Dendritic cell treated with granulocyte-macrophage colony-stimulating factor and Interleukin-4, amounts not matched to agents 40 ng/mL and 50 ng/mL, for 4 days (primary cell): ENCODE measurements around the gene SPEM1.
A peak's percentile ranks its signal among the peaks of the same experiment; 100 is the strongest.

Source experiments
- H3K27ac Mint-ChIP-seq: one replicate; pipeline ENCODE4 v1.8.0; 2022; ENCODE audit warnings: mild to moderate bottlenecking, mixed read lengths
- H3K27me3 Mint-ChIP-seq: one replicate; pipeline ENCODE4 v1.8.0; 2022; ENCODE audit warnings: mild to moderate bottlenecking, mixed read lengths
- H3K36me3 Mint-ChIP-seq: one replicate; pipeline ENCODE4 v1.8.0; 2022; ENCODE audit warnings: low read depth, mixed read lengths
- H3K4me1 Mint-ChIP-seq: one replicate; pipeline ENCODE4 v1.8.0; 2022; ENCODE audit warnings: low read depth, mixed read lengths
- H3K4me3 Mint-ChIP-seq: one replicate; pipeline ENCODE4 v1.8.0; 2022; ENCODE audit warnings: mild to moderate bottlenecking, moderate library complexity, mixed read lengths
- H3K9me3 Mint-ChIP-seq: one replicate; pipeline ENCODE4 v1.8.0; 2022; ENCODE audit warnings: mixed read lengths
- intact Hi-C: fragments of 100-400 bp; cut with micrococcal nuclease; formaldehyde crosslinking; loops from one replicate; pipeline ENCODE4 v1.15.0; 2022

Gene SPEM1

DNA sequence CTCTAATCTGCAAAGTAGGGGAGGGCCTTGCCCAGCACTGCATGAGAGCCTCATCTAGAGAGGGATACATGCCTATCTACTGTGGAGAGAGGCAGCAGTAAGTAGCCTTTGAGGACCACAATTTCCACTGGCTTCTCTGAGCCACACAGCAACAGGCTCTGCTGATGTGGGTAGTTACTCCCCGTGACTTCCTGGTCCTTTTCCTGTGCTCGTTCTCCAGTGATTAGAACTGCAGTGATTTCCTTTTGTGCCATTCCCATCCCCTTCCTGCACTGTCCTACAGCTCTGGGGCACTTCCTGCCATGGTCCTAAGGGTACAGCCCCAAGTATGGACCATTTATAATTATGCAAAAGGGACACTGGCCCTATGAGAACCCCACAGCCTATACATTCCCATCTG, 28.8 kb upstream of the SPEM1 start:
- Mint-ChIP-seq H3K36me3 (peaks cover 74% of the 10 kb centered on the region), H3K4me3 (no peak overlapping the region), H3K9me3 (no peaks in the 10 kb centered on the region), H3K4me1 (peaks cover 38% of the 10 kb centered on the region), H3K27ac (no peak overlapping the region), H3K27me3 (no peaks in the 10 kb centered on the region)
- intact Hi-C loops, result no loop called here

DNA sequence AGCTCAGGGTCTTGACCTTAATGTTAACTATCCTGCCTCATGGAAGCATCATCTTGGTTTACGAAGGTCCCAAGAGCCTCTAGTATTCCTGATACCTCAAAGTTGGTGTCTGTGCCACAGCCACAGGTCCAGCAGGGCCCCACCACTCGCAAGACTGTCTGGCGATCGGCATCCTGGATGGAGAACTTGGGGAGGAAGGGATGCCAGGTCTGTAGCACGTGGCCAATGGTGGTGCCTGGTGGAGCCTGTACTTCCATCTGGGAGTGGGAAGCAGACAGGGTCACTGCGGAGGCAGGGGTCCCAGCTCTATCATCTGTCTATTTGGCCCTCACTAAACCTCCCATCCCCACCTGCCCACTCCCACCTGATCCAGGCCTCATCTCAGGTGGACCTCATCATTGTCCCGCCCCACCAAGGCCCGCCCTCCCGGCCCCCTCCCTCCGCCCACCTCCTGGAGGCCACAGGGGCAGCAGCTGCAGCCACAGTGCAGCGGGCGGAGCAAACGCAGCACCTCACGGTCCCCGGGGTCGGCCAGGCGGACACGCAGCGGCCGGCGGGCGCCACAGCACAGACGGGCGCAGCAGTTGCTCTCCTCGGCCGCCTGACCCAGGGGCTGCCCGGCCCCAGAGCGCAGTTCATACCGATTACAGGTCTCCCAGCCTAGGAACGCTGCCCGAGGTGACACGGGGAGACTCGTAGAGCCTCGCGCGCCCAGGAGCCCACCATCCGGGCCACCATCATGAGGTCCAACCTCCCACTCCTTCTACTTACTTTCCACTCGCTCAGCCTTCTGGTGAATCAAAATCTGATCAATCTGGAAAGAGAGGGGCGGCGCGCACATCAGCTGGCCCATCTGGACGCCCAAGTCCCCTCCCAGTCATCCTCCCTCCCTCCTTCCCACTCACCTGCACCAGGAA, 27.2 kb upstream of the SPEM1 start:
- peak overlapping the region; percentile 95 for H3K4me3 Mint-ChIP-seq
- intact Hi-C loops, result no loop called here
- no peaks in the 10 kb centered on the region for H3K9me3 Mint-ChIP-seq
- no peaks in the 10 kb centered on the region for H3K27me3 Mint-ChIP-seq
- H3K4me1 Mint-ChIP-seq, result peaks cover 38% of the 10 kb centered on the region
- H3K27ac Mint-ChIP-seq, result no peak overlapping the region
- peaks cover 63% of the 10 kb centered on the region for H3K36me3 Mint-ChIP-seq

GRCh38 chr17:7393613-7394451, 26.3 kb upstream of the SPEM1 start:
- H3K27ac Mint-ChIP-seq, result peak overlapping the region; percentile 89
- H3K36me3 Mint-ChIP-seq, result peaks cover 55% of the 10 kb centered on the region
- no peaks in the 10 kb centered on the region for H3K27me3 Mint-ChIP-seq
- peaks cover 38% of the 10 kb centered on the region for H3K4me1 Mint-ChIP-seq
- H3K9me3 Mint-ChIP-seq, result no peaks in the 10 kb centered on the region
- intact Hi-C loops, result loop anchor here (1.0 kb wide), 1 partner anchor 10 kb away; the partner anchor contains the start of gene TMEM256
- H3K4me3 Mint-ChIP-seq, result peak overlapping the region; percentile 95

- Mint-ChIP-seq H3K4me1 (peaks cover 38% of the 10 kb centered on the region), H3K27me3 (no peaks in the 10 kb centered on the region), H3K36me3 (peaks cover 47% of the 10 kb centered on the region), H3K9me3 (no peaks in the 10 kb centered on the region), H3K4me3 (peak within 1 kb of the TSS; percentile 95), H3K27ac (peak within 1 kb of the TSS; percentile 89)
- intact Hi-C loops, result loop anchor here (1.0 kb wide), 1 partner anchor 10 kb away; the partner anchor contains the start of gene TMEM256
These were observed 25.5 kb upstream of the SPEM1 start, which contains the start of gene PLSCR3 for GRCh38 chr17:7394452-7395191. PLSCR3 (minus strand) TSS chr17:7394525; CDS start chr17:7394110, 415 bp downstream.

DNA sequence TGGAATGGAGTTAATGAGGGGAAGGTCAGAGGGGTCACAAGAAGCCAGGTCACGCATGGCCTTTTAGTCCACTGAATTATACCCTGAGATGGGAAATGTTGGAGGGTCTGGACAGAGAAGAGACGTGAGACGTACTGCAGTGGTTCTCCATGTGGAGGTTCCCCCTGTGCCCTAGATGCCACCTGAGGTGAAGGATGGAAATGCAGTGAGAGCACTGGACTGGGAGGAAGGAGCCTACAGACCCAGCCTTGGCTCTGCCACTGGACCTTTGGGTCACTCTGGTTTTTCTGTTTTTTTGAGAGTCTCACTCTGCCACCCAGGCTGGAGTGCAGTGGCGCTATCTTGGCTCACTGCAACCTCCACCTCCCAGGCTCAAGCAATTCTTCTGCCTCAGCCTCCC, 24.0 kb upstream of the SPEM1 start:
- H3K9me3 Mint-ChIP-seq, result no peaks in the 10 kb centered on the region
- H3K4me3 Mint-ChIP-seq, result no peak overlapping the region
- H3K27ac Mint-ChIP-seq, result no peak overlapping the region
- H3K4me1 Mint-ChIP-seq, result peaks cover 38% of the 10 kb centered on the region
- H3K36me3 Mint-ChIP-seq, result peaks cover 33% of the 10 kb centered on the region
- intact Hi-C loops, result no loop called here
- H3K27me3 Mint-ChIP-seq, result no peaks in the 10 kb centered on the region

DNA sequence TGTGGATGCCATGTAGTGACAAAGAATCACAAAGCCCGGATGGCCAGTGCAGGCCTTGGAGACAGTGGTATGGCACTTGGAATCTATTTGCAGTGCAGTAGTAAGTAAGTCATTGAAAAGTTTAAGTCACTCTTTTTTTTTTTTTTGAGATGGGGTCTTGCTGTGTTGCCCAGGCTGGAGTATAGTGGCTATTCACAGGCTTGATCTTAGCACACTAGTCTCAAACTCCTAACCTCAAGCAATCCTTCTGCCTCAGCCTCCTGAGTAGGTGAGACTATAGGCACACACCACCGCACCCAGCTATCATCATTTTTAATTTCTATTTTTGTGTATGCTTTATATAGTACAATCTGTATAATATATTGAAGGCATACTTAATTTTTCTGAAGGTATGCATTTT, 21.5 kb upstream of the SPEM1 start:
- Mint-ChIP-seq H3K4me3 (no peak overlapping the region), H3K27ac (no peak overlapping the region), H3K9me3 (no peaks in the 10 kb centered on the region), H3K36me3 (peaks cover 16% of the 10 kb centered on the region), H3K4me1 (peaks cover 23% of the 10 kb centered on the region), H3K27me3 (no peaks in the 10 kb centered on the region)
- intact Hi-C loops, result no loop called here

GRCh38 chr17:7403043-7403726, 16.9 kb upstream of the SPEM1 start:
- H3K36me3 Mint-ChIP-seq, result peaks cover 10% of the 10 kb centered on the region
- H3K27ac Mint-ChIP-seq, result peak overlapping the region; percentile 92

GRCh38 chr17:7403727-7403976, 16.5 kb upstream of the SPEM1 start:
- Mint-ChIP-seq H3K9me3 (no peaks in the 10 kb centered on the region), H3K27ac (peak overlapping the region; percentile 92), H3K4me1 (peaks cover 7% of the 10 kb centered on the region), H3K36me3 (peaks cover 10% of the 10 kb centered on the region), H3K27me3 (peaks cover 28% of the 10 kb centered on the region), H3K4me3 (peak overlapping the region; percentile 84)
- intact Hi-C loops, result loop anchor here (10.0 kb wide), 1 partner anchor 49 kb away; the partner anchor contains the start of genes KCTD11 and TMEM95

More at GRCh38 chr17:7403043-7403726, 16.9 kb upstream of the SPEM1 start:
- peaks cover 28% of the 10 kb centered on the region for H3K27me3 Mint-ChIP-seq
- H3K9me3 Mint-ChIP-seq, result no peaks in the 10 kb centered on the region
- intact Hi-C loops, result loop anchor here (10.0 kb wide), 1 partner anchor 48 kb away; the partner anchor contains the start of genes KCTD11 and TMEM95
- H3K4me3 Mint-ChIP-seq, result peak overlapping the region; percentile 84
- H3K4me1 Mint-ChIP-seq, result peaks cover 7% of the 10 kb centered on the region

DNA sequence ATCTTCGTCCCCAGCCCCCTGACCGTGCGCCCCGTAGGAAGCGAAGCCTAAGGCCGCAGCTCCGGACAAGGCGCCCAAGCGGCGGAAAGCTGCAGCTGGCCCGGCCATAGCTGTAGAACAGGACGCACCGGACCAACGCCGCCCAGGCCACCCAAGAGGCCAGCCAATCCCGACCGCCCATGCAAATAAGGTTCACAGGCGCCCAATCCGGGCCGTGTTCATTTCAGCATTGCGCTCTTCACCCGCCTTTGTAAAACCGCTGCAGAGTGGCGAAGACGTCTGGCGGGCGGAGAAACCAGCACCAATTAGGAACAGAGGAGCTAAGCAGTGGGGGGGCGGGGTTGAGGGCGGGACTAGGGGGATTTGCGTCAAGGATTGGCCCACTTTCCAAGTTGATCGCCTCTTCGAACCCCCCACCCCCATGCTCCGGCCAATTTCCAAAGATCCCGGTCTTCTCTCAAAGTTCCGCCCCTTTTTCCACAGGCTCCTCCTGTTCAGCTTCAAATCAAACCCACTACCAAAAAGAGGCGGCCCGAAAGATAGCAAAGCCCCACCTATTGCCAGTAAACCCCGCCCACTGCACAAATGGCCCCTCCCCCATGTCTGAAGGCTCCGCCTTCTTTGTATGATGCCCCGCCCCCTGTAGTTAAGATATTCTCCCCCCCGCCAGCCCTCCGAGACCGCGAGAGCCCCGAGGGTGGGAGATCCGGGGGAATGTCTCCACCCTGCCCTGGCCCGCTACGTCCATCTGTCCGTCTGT, 16.0 kb upstream of the SPEM1 start, which contains the start of gene TMEM256:
TSS of gene TMEM256 (minus strand) at position 121 of the 760 bp plus-strand sequence. CDS start at position 108, 13 bp downstream.
- Mint-ChIP-seq H3K9me3 (no peaks in the 10 kb centered on the region), H3K27ac (peak within 1 kb of the TSS; percentile 92), H3K27me3 (peaks cover 32% of the 10 kb centered on the region), H3K4me3 (peak within 1 kb of the TSS; percentile 84), H3K4me1 (peaks cover 7% of the 10 kb centered on the region), H3K36me3 (peaks cover 10% of the 10 kb centered on the region)
- intact Hi-C loops, result loop anchor here (1.0 to 10.0 kb wide), 3 partner anchors 10 to 49 kb away; partner anchors contain the start of genes KCTD11, PLSCR3, TMEM102 and TMEM95

DNA sequence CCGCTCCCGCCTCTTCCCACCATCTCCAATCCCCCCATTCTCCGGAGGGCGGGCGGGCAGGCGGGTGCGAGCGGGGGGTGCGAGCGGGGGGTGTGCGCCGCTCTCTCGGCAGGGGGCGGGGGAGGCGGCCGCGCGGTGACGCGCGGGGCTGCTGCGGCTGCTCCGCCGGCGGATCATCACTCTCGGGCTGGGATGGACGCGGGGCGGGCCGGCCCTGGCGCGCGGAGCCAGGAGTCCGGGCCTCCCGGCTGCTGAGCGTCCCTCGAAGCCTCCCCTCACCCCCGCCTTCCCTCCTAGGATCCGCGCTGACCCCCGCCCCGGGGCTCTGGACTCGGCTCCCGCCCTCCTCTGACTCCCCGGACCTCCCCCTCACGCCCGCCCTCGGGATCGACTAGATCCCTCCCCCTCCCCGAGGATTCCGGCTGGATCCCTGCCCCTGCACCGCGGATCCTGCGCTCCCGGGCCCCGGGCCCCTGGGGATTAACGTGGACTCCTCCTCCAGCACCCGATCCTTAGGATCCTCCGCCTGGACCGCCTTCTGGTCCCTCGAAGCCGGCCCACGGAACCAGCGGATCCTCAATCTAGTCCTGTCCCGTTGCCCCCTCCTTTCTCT, 15.3 kb upstream of the SPEM1 start:
- intact Hi-C loops, result loop anchor here (1.0 to 10.0 kb wide), 3 partner anchors 11 to 50 kb away; partner anchors contain the start of genes KCTD11, PLSCR3, TMEM102 and TMEM95
- Mint-ChIP-seq H3K4me1 (peaks cover 7% of the 10 kb centered on the region), H3K4me3 (peak overlapping the region; percentile 84), H3K9me3 (no peaks in the 10 kb centered on the region), H3K27ac (peak overlapping the region; percentile 92), H3K27me3 (peaks cover 39% of the 10 kb centered on the region), H3K36me3 (peaks cover 10% of the 10 kb centered on the region)

- H3K4me3 Mint-ChIP-seq, result peak overlapping the region; percentile 84
- no peaks in the 10 kb centered on the region for H3K9me3 Mint-ChIP-seq
- peaks cover 45% of the 10 kb centered on the region for H3K27me3 Mint-ChIP-seq
- H3K36me3 Mint-ChIP-seq, result peaks cover 10% of the 10 kb centered on the region
- peaks cover 7% of the 10 kb centered on the region for H3K4me1 Mint-ChIP-seq
- H3K27ac Mint-ChIP-seq, result peak overlapping the region; percentile 92
- intact Hi-C loops, result loop anchor here (10.0 kb wide), 1 partner anchor 51 kb away; the partner anchor contains the start of genes KCTD11 and TMEM95
These were observed 14.5 kb upstream of the SPEM1 start for GRCh38 chr17:7405350-7406234.
